Esophagus muscularis mucosa (tissue), 4 donors: ENCODE measurements around the gene ATP10D.

ENCODE experiments used
- EP300 ChIP-seq: sonication (generic); formaldehyde crosslinking; IDR thresholded peaks from one replicate; pipeline ENCODE4 v1.6.1; 2017; ENCODE audit warnings: antibody characterized with exemption
- POLR2A ChIP-seq: fragments of 450-650 bp; IDR thresholded peaks from one replicate; pipeline ENCODE4 v1.6.1; 2017; ENCODE audit warnings: antibody characterized with exemption, moderate library complexity, mild to moderate bottlenecking, low read depth
- POLR2AphosphoS5 ChIP-seq, 2 donors: sonication (generic); formaldehyde crosslinking; IDR thresholded peaks; one replicate each; pipeline ENCODE4 v1.6.1; 2017; ENCODE audit warnings: antibody characterized with exemption in 2 of 2
- TF ChIP-seq, protein P1 (sequence below), 3 experiments: fragments of 200-600 bp in 2 of 3; fragments of 450-650 bp in 1 of 3; sonication (generic) in 2 of 3; IDR thresholded peaks; one replicate each; pipeline ENCODE4 v1.5.1; 2017 to 2019; ENCODE audit warnings: antibody characterized with exemption in 3 of 3, mild to moderate bottlenecking in 2 of 3, moderate library complexity in 1 of 3

DNA sequence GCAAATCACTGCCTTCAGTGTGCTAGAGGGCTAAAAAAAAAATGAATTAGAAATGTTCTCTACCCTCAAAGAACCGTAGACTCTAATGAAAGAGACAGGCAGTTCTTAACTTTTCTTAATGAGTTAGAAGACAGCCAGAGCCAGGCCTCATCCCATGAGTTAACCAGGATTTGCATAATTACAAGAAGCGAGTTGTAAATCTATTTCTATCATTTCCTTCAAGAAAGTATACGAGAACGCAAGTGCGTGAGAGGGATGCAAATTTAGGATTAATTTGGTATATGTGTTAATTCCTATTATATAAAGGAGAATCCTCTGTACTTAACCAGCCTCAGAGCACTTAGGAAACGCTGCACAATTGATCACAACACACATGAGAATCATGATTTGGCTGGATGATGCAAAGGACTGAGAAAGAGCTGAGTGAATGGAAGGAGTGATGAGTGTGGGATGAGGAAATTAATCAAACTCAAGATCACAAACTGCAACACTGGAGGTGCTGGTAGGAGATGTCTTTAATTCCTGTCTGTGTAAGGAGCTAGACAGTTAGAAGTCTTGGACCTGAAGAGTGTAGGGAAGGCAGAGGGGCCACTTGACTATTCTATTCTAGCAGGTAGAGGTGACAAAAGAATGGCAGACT lies 157.2 kb downstream of the ATP10D start:
- TF ChIP-seq, protein P1, sequence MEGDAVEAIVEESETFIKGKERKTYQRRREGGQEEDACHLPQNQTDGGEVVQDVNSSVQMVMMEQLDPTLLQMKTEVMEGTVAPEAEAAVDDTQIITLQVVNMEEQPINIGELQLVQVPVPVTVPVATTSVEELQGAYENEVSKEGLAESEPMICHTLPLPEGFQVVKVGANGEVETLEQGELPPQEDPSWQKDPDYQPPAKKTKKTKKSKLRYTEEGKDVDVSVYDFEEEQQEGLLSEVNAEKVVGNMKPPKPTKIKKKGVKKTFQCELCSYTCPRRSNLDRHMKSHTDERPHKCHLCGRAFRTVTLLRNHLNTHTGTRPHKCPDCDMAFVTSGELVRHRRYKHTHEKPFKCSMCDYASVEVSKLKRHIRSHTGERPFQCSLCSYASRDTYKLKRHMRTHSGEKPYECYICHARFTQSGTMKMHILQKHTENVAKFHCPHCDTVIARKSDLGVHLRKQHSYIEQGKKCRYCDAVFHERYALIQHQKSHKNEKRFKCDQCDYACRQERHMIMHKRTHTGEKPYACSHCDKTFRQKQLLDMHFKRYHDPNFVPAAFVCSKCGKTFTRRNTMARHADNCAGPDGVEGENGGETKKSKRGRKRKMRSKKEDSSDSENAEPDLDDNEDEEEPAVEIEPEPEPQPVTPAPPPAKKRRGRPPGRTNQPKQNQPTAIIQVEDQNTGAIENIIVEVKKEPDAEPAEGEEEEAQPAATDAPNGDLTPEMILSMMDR (IDR thresholded peaks at IDR 0.05): no peak
- TF ChIP-seq POLR2A: no peak
- TF ChIP-seq POLR2AphosphoS5 (IDR thresholded peaks at IDR 0.05): no peak
- TF ChIP-seq EP300: no peak
